Activated T-cell treated with anti-CD3 and anti-CD28 coated beads for 48 hours (primary cell): ENCODE results near the gene FRMD4A.
"Not testable (repeated sequence)": the region's sequence is repeated elsewhere in the genome, so short reads cannot be mapped to it uniquely, and the experiment has no call there.

ENCODE experiments used
- DNase-seq: peaks from one replicate; pipeline ENCODE4 v3.0.0-alpha.2; 2020; ENCODE audit warnings: low read depth

The FRMD4A gene

GRCh38 chr10:13845897-13846296, 484.8 kb downstream of the FRMD4A start:
- no peak for DNase-seq

GRCh38 chr10:13844651-13845050, 486.1 kb downstream of the FRMD4A start:
- no peak for DNase-seq

- DNase-seq: no peak
Measured at GRCh38 chr10:13842117-13842516, 488.6 kb downstream of the FRMD4A start.

- DNase-seq: no peak
Measured at GRCh38 chr10:13840036-13840435, 490.7 kb downstream of the FRMD4A start.

- no peak for DNase-seq
Measured at GRCh38 chr10:13839430-13839990, 491.2 kb downstream of the FRMD4A start.

GRCh38 chr10:13839030-13839429, 491.7 kb downstream of the FRMD4A start:
- no peak for DNase-seq

- DNase-seq: no peak
Measured at GRCh38 chr10:13837966-13838365, 492.8 kb downstream of the FRMD4A start.

- DNase-seq: no peak
Measured at GRCh38 chr10:13834581-13835286, 496.0 kb downstream of the FRMD4A start.

- DNase-seq: no peak
Measured at GRCh38 chr10:13831711-13832141, 499.0 kb downstream of the FRMD4A start.

- DNase-seq: no peak
Measured at GRCh38 chr10:13830385-13830784, 500.3 kb downstream of the FRMD4A start.

- no peak for DNase-seq
Measured at GRCh38 chr10:13829790-13830189, 500.9 kb downstream of the FRMD4A start.

GRCh38 chr10:13828284-13828683, 502.4 kb downstream of the FRMD4A start:
- DNase-seq: not testable (repeated sequence)

- no peak for DNase-seq
Measured at GRCh38 chr10:13827076-13827797, 503.5 kb downstream of the FRMD4A start.

- no peak for DNase-seq
Measured at GRCh38 chr10:13823709-13824405, 506.9 kb downstream of the FRMD4A start.

- DNase-seq: no peak
Measured at GRCh38 chr10:13823096-13823708, 507.5 kb downstream of the FRMD4A start.

- DNase-seq: no peak
Measured at GRCh38 chr10:13822490-13822889, 508.2 kb downstream of the FRMD4A start.

GRCh38 chr10:13820964-13821337, 509.8 kb downstream of the FRMD4A start:
- no peak for DNase-seq

- no peak for DNase-seq
Measured at GRCh38 chr10:13820119-13820963, 510.4 kb downstream of the FRMD4A start.

GRCh38 chr10:13816195-13816925, 514.4 kb downstream of the FRMD4A start:
- no peak for DNase-seq

- no peak for DNase-seq
Measured at GRCh38 chr10:13815756-13816155, 515.0 kb downstream of the FRMD4A start.

- no peak for DNase-seq
Measured at GRCh38 chr10:13813550-13813949, 517.2 kb downstream of the FRMD4A start.
